GM18520 (cell line): ENCODE data around the gene EFEMP1.
"Not testable (repeated sequence)": the region's sequence is repeated elsewhere in the genome, so short reads cannot be mapped to it uniquely, and the experiment has no call there.

ENCODE experiments used
- ATAC-seq: cut with Tn5 transposase; IDR thresholded peaks from one replicate; pipeline ENCODE4 v1.9.1; 2021; ENCODE audit not compliant: unreplicated experiment

EFEMP1 gene

DNA sequence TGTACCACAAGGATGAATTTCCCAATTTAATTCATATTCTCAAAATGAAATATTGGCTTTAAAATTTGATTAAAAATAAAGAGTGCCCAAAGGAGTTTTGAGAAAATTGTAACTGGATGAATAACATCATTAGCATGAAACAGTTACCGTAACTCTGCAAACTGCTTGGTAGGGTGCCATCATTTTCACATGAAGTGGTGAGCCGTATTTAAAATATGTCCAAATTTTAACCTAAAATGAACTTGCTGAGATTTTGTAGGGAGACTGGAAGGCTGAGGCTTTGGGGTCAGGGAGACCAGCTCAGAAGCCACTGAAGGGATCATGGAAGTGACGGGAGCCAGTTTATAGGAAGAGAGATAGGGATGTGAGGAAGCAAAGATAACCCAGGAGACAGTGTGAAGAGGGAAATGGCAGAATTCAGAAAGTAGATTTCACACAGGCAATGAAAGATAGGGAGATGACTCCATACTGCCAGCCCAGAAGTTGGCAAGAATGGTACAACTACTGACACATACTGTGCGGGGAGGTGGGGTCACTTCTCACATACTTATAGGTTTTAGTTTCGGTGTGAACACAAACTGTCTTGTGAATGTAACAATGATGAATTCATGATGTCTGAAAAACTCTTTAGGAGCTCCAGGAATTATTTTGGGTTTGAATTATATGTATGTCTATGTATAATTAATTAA is 53.8 kb downstream of the EFEMP1 start:
- no peak for ATAC-seq

- ATAC-seq: no peak
Measured at GRCh38 chr2:55865096-55865835, 58.3 kb downstream of the EFEMP1 start.

DNA sequence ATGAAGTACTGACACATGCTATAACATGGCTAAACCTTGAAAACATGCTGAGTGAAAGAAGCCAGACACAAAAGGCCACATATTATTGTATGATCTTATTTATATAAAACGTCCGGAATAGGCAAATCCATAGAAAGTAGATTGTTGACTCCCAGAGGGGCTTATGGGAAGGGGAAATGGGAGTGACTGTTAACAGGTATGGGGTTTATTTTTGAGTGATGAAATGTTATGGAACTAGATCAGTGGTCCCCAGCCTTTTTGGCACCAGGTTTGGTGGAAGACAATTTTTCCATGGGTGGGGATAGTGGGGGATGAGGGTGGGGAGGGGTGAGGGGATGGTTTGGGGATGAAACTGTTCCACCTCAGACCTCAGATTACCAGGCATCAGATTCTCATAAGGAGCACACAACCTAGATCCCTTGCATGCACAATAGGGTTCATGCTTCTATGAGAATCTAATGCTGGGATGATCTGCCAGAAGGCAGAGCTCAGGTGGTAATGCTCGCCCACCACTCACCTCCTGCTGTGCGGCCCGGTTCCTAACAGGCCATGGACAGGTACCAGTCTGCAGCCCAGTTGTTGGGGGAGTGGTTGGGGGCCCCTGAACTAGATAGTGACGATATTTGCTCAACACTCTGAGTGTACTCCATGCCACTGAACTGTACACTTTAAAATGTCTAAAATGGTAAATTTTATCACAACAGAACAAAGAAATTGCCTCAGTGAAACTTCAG is 59.1 kb downstream of the EFEMP1 start:
- no peak for ATAC-seq

DNA sequence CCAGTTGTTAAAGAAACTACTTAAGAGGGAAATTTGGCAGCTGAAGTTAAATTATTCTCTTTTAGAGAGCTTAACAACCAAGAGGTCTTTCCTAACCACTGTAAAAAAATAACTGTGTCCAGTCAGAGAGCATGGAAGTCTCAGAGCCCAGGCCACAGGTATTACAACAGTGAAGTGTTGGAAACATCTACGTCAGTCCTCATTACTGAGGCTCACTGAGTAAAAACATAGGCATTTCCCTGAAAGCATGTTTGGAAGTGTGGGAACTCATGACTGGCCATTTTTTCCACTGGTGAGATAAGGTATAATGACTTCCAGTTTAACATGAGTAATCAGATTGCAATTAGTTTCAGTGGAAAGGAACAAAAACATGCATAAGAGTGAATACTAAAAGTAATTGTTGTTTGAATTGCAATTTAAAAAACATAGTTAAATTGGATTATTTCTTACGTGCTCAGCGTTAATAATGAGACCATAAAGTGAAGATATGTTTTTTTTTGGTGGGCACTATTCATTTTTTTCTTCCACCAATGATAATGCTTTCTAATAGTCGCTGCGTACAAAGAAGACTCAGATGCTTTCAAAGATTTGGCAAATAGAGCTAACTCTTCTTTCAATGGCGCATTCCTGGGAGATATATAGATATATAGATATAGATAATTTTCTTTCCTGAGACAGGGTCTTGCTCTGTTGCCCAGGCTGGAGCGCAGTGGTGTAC is 60.8 kb downstream of the EFEMP1 start:
- no peak for ATAC-seq

- ATAC-seq: no peak
Measured at GRCh38 chr2:55862246-55862645, 61.3 kb downstream of the EFEMP1 start.

DNA sequence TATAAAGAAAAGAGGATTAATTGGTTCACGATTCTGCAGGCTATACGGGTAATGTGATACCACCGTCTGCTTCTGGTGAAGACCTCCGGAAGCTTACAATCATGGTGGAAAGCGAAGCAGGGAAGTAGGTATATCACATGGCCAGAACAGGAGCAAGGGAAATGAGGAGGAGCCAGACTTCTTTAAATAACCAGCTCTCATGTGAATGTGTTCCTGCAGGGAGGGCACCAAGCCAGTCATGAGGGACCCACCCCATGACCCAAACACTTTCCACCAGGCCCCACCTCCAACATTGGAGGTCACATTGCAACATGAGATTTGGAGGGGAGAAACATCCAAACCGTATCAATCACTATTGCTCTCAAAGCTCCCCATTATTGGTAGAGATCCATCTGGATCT is 61.8 kb downstream of the EFEMP1 start:
- no peak for ATAC-seq

- ATAC-seq: no peak
Measured at GRCh38 chr2:55860832-55861231, 62.8 kb downstream of the EFEMP1 start.

- ATAC-seq: no peak
Measured at GRCh38 chr2:55859875-55860274, 63.7 kb downstream of the EFEMP1 start.

- ATAC-seq: no peak
Measured at GRCh38 chr2:55857766-55858165, 65.8 kb downstream of the EFEMP1 start.

- ATAC-seq: no peak
Measured at GRCh38 chr2:55856936-55857335, 66.6 kb downstream of the EFEMP1 start.

- ATAC-seq: no peak
Measured at GRCh38 chr2:55848096-55848495, 75.5 kb downstream of the EFEMP1 start.

GRCh38 chr2:55846426-55846825 is 77.2 kb downstream of the EFEMP1 start:
- no peak for ATAC-seq

- ATAC-seq: no peak
Measured at GRCh38 chr2:55844986-55845385, 78.6 kb downstream of the EFEMP1 start.

DNA sequence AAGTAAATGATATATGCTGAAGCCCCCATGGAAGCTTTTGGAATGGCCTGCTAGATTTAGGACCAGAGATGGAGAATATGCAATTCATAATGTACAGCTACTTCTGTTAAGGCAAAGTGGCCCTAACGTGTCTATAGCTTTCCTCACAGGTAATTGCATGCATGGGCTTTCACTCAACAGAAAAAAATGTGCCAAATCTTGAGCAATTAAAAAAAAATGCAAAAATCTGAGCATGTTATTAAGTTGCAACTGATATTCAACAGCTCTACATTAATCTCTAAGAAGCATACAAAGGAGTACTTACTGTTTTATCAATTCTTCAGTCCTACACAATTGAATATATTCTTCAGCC is 79.6 kb downstream of the EFEMP1 start:
- ATAC-seq: no peak

GRCh38 chr2:55843096-55843993 is 80.2 kb downstream of the EFEMP1 start:
- ATAC-seq: no peak

DNA sequence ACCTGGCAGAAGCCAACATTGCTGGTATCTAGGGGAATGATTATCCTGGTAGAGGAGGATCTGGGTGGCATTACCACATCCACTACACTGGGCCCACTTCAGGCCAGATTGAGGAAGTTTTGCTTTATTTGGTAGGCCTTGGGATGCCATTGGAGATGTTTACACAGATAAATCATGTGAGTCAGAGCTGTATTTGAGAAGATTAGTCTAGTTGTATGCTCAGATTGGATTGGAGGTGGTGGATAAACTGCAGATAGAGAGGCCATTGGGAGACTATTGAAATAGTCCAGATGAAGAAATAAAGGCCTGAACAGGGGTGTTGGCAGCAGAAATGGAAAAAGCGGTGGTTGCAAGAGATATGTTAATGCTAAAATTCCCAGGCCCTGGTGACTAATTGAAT is 81.5 kb downstream of the EFEMP1 start:
- ATAC-seq: no peak

DNA sequence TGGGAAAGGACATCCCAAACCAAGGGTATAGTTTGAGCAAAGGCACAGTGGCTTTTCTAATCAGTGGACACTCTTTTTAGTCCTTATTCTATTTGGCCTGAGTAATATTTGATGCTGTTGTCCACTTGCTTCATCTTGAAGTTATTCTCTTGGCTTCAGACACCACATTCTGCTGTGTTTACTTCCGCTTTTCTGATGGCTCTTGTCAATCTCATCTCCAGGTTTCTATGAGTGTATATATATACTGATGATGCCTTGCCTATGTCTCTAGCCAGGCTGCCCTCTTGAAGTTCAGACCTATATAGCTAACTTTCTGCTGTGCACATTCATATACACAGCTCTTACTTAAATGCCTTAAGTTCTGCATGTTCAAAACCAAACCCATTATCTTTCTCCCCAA is 83.1 kb downstream of the EFEMP1 start:
- ATAC-seq: no peak

- ATAC-seq: no peak
Measured at GRCh38 chr2:55839182-55839819, 84.3 kb downstream of the EFEMP1 start.

GRCh38 chr2:55838653-55839052 is 84.9 kb downstream of the EFEMP1 start:
- no peak for ATAC-seq

- not testable (repeated sequence) for ATAC-seq
Measured at GRCh38 chr2:55838117-55838516, 85.5 kb downstream of the EFEMP1 start.
